Measurements from ENCODE around the gene NOL4L. TPM values are rescaled to one million over a fixed set of nuclear protein-coding genes. Genes with fewer than 3 reads are reported as not detected.

The NOL4L gene
- total RNA-seq, 2 donors from 2014 or later = 18.0 to 59.7 TPM

DNA sequence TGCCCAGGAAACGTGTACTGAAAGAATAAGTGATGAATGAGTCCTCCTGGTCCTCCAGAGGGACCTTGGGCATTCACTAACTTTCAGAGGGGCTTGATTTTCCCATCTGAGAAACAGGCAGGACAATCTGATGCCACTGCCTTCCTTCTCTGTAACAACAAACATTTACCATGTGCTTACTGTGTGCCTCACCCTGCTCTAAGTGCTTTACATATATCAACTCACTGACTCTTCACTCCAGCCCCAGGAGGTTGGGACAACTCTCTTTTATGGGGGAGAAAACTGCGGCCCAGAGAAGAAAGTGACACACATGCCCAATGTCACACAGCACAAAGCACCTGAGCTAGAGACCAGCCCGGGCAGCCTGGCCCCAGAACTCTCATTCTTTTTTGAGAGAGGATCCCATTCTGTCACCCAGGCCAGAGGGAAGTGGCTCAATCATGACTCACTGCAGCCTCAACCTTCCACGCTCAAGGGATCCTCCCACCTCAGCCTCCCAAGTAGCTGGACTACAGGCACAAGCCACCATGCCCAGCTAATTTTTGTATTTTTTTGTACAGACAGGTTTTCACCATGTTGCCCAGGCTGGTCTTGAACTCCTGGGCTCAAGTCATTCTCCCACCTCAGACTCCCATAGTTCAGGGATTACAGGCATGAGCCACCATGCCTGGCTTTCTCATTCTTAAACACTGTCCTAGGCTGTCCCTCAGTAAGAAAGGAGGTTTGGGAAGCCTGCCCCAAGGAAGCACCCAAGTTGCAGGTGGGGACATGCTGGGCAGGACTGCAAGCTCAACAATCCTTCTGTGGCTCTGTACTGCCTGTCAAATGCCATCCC, 38.0 kb downstream of the NOL4L start:
- 86% methylated on average over 4 of the region's 4 CpGs for WGBS
- Histone ChIP-seq H3K27ac (no peak overlapping the region), H3K4me3 (no peak overlapping the region)

DNA sequence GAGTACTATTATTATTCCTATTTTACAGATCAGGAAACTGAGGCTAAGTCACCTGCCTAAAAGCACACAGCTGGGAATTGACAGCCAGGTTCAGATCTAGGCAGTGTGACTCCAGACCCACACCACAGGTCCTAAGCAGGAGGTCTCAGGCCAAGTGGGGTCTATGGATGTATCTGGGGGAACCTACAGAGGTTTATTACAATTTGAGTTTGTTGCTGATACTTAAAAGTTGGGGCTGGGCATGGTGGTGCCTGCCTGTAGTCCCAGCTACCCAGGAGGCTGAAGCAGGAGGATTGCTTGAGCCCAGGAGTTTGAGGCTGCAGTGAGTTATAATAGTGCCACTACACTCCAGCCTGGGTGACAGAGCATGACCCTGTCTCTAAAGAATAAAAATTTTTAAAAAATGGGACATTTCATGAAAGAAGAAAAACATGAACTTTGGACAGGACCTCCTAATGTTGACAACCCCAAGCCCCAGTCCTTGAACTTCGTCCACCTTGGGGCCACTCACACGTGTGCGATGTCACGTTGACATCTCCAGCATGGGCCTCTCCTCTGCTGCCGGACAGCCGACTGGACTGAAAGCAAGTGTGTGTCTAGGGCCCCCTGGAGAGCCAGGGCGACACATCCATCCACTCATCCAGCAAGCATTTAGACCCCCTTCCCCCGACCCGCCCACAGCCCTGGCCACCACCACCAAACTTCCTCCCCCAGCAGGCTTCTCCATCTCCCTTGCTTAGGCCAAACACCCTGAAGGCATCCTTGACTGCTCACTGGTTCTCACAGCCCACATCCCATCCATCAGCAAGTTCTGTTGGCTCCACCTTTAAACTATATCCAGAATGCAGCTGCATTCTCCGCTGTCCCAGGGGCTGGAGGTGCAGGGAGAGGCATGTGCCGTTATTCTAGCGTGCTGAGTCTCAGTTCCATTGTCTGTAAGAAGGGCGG, 40.0 kb downstream of the NOL4L start:
- Histone ChIP-seq H3K36me3 (no peaks in the 10 kb centered on the region), H3K4me1 (replicated peaks) (no peaks in the 10 kb centered on the region), H3K27ac (no peak overlapping the region), H3K9me3 (no peaks in the 10 kb centered on the region), H3K4me3 (no peak overlapping the region), H3K27me3 (replicated peaks; ENCODE audit: insufficient read depth) (no peaks in the 10 kb centered on the region)
- 80% methylated on average over 13 of the region's 13 CpGs for WGBS
- intact Hi-C loops (cut with DNase I) = no loop called here
- TF ChIP-seq, protein P1, sequence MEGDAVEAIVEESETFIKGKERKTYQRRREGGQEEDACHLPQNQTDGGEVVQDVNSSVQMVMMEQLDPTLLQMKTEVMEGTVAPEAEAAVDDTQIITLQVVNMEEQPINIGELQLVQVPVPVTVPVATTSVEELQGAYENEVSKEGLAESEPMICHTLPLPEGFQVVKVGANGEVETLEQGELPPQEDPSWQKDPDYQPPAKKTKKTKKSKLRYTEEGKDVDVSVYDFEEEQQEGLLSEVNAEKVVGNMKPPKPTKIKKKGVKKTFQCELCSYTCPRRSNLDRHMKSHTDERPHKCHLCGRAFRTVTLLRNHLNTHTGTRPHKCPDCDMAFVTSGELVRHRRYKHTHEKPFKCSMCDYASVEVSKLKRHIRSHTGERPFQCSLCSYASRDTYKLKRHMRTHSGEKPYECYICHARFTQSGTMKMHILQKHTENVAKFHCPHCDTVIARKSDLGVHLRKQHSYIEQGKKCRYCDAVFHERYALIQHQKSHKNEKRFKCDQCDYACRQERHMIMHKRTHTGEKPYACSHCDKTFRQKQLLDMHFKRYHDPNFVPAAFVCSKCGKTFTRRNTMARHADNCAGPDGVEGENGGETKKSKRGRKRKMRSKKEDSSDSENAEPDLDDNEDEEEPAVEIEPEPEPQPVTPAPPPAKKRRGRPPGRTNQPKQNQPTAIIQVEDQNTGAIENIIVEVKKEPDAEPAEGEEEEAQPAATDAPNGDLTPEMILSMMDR (IDR thresholded peaks at IDR 0.05) = no peak
- TF ChIP-seq POLR2A (IDR thresholded peaks at IDR 0.05) (no peak), POLR2AphosphoS5 (IDR thresholded peaks at IDR 0.05) (no peak)
- no peak for DNase-seq (ENCODE audit: low spot score)

More for the DNA sequence above, 38.0 kb downstream of the NOL4L start:
- Histone ChIP-seq H3K4me1 (replicated peaks) (no peaks in the 10 kb centered on the region), H3K27me3 (replicated peaks; ENCODE audit: insufficient read depth) (no peaks in the 10 kb centered on the region), H3K9me3 (no peaks in the 10 kb centered on the region), H3K36me3 (no peaks in the 10 kb centered on the region)
- TF ChIP-seq POLR2A (IDR thresholded peaks at IDR 0.05) (no peak), POLR2AphosphoS5 (IDR thresholded peaks at IDR 0.05) (no peak)
- TF ChIP-seq, protein P1 (IDR thresholded peaks at IDR 0.05) = no peak
- DNase-seq (ENCODE audit: low spot score) = no peak
- intact Hi-C loops (cut with DNase I) = no loop called here

DNA sequence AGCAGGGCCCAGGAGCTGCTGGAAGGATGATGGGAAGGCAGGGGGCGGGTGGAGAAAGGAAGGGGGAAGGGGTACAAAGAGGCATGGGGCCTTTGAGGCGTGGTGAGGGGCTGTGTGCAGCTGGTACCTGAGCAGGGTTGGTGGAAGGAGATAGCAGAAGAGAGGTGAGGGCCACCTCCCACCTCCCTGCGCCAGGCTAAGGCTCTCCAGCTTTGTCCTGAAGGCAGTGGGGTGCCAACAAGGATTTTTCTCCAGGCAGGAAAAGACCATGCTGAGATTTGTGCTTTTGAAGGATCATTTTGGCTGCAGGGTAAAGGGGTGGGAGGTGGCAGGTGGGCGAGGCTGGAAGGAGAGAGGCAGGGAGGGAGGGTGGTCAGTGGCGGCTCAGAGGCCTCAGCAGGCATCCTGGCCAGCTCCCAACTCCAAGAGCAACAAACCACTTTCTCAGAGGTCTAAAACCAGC, 40.8 kb downstream of the NOL4L start:
- Histone ChIP-seq H3K27me3 (replicated peaks; ENCODE audit: insufficient read depth) (no peaks in the 10 kb centered on the region), H3K27ac (no peak overlapping the region), H3K9me3 (no peaks in the 10 kb centered on the region), H3K4me3 (no peak overlapping the region), H3K4me1 (replicated peaks) (no peaks in the 10 kb centered on the region), H3K36me3 (no peaks in the 10 kb centered on the region)
- TF ChIP-seq, protein P1 (IDR thresholded peaks at IDR 0.05) = no peak
- no peak for TF ChIP-seq POLR2A (IDR thresholded peaks at IDR 0.05)
- TF ChIP-seq POLR2AphosphoS5 (IDR thresholded peaks at IDR 0.05) = no peak
- 91% methylated on average over 5 of the region's 5 CpGs for WGBS
- intact Hi-C loops (cut with DNase I) = no loop called here
- no peak for DNase-seq (ENCODE audit: low spot score)

DNA sequence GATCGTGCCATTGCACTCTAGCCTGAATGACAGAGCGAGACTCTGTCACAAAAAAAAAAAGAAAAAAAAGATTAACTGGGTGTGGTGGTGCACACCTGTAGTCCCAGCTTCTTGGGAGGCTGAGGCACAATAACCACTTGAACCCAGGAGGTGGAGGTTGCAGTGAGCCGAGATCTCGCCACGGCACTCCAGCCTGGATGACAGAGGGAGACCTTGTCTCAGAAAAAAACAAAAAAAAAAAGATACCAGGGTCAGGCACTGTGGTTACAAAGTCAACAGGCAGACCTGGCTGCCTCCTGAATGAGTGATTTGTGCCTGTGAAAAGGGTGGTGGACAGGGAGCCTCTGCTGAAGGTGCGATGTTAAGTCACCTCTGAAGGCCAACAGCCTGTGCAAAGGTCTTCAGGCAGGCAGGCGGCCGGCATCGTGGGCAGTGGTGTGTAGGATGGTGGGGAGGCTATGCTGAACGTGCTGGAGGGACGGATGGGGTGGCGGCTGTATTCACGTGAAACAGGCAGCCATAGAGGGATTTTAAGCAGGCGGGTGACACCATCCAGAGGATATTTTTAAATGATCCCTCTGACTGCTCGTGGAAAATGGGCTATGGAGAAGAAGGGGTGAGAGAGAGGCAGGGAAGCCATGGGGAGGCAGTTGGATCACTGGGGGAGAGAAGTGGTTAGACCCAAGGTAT, 41.4 kb downstream of the NOL4L start:
- Histone ChIP-seq H3K4me1 (replicated peaks) (no peaks in the 10 kb centered on the region), H3K27ac (no peak overlapping the region), H3K4me3 (no peak overlapping the region), H3K27me3 (replicated peaks; ENCODE audit: insufficient read depth) (no peaks in the 10 kb centered on the region), H3K9me3 (no peaks in the 10 kb centered on the region), H3K36me3 (no peaks in the 10 kb centered on the region)
- TF ChIP-seq POLR2AphosphoS5 (IDR thresholded peaks at IDR 0.05) (no peak), POLR2A (IDR thresholded peaks at IDR 0.05) (no peak)
- TF ChIP-seq, protein P1 (IDR thresholded peaks at IDR 0.05) = no peak
- DNase-seq (ENCODE audit: low spot score) = no peak
- 92% methylated on average over 15 of the region's 15 CpGs for WGBS
- intact Hi-C loops (cut with DNase I) = no loop called here
